ENCODE data around the gene UBE2N. TPM values are rescaled to one million over a fixed set of nuclear protein-coding genes. Genes with fewer than 3 reads are reported as not detected.
"Not testable (repeated sequence)": the region's sequence is repeated elsewhere in the genome, so short reads cannot be mapped to it uniquely, and the experiment has no call there.

The UBE2N gene
- total RNA-seq, 1 experiment from 2014 or later: 177 TPM

DNA sequence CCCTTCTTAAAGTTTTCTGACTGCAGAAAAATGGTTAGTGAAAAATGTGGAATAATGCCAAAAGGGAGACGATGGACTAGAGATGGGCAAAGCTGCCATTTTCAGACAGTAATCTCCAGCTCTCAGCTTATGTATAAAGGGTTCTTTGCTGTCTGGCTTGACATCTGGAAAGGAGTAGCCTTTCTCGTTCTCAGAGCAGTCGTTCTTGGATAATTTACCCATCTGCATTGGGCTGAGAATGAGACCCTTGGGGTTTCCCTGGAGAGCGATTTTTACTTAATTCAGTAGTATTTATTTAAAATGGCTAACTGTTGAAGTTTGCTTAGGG is 62.8 kb downstream of the UBE2N start:
- BruUV-seq (replicated peaks): no TSS peak
- ChIA-PET CTCF (interaction anchor here (0.6 kb wide), 1 partner anchor 175 kb away, joined by 3 read pairs; no protein-coding TSS in a partner anchor), POLR2A (ENCODE audit: low non-redundant PET) (no interaction called here)
- peak overlapping the region; percentile 81 for H3K27ac ChIP-seq (ENCODE audit: low read depth, low read length, poor library complexity, severe bottlenecking)
- no peaks in the 10 kb centered on the region for H3K36me3 ChIP-seq (ENCODE audit: insufficient read depth, low read length, poor library complexity, severe bottlenecking)
- TF ChIP-seq, protein P1, sequence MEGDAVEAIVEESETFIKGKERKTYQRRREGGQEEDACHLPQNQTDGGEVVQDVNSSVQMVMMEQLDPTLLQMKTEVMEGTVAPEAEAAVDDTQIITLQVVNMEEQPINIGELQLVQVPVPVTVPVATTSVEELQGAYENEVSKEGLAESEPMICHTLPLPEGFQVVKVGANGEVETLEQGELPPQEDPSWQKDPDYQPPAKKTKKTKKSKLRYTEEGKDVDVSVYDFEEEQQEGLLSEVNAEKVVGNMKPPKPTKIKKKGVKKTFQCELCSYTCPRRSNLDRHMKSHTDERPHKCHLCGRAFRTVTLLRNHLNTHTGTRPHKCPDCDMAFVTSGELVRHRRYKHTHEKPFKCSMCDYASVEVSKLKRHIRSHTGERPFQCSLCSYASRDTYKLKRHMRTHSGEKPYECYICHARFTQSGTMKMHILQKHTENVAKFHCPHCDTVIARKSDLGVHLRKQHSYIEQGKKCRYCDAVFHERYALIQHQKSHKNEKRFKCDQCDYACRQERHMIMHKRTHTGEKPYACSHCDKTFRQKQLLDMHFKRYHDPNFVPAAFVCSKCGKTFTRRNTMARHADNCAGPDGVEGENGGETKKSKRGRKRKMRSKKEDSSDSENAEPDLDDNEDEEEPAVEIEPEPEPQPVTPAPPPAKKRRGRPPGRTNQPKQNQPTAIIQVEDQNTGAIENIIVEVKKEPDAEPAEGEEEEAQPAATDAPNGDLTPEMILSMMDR (conservative IDR thresholded peaks at IDR 0.05; ENCODE audit: low read depth, low read length): no peak
- TF ChIP-seq EZH2 (IDR thresholded peaks at IDR 0.05; ENCODE audit: borderline replicate concordance, low read depth, low read length, poor library complexity, severe bottlenecking): no peak
- no peaks in the 10 kb centered on the region for H3K27me3 ChIP-seq (replicated peaks; ENCODE audit: insufficient read depth, low read depth, low read length, poor library complexity)
- intact Hi-C loops (cut with micrococcal nuclease; ENCODE audit: unreplicated experiment): loop anchor here (5.0 to 10.0 kb wide), 2 partner anchors 154 to 282 kb away; no protein-coding TSS in a partner anchor
- peak; percentile 47 for DNase-seq (ENCODE audit: low spot score)
- no peaks in the 10 kb centered on the region for H3K9me3 ChIP-seq (ENCODE audit: low read depth, low read length, poor library complexity, severe bottlenecking)
- H3K4me1 ChIP-seq (ENCODE audit: insufficient read depth, low read length, poor library complexity, severe bottlenecking): peaks cover 31% of the 10 kb centered on the region
- peak overlapping the region; percentile 89 for H3K4me3 ChIP-seq (ENCODE audit: low read depth, low read length, poor library complexity, severe bottlenecking)

DNA sequence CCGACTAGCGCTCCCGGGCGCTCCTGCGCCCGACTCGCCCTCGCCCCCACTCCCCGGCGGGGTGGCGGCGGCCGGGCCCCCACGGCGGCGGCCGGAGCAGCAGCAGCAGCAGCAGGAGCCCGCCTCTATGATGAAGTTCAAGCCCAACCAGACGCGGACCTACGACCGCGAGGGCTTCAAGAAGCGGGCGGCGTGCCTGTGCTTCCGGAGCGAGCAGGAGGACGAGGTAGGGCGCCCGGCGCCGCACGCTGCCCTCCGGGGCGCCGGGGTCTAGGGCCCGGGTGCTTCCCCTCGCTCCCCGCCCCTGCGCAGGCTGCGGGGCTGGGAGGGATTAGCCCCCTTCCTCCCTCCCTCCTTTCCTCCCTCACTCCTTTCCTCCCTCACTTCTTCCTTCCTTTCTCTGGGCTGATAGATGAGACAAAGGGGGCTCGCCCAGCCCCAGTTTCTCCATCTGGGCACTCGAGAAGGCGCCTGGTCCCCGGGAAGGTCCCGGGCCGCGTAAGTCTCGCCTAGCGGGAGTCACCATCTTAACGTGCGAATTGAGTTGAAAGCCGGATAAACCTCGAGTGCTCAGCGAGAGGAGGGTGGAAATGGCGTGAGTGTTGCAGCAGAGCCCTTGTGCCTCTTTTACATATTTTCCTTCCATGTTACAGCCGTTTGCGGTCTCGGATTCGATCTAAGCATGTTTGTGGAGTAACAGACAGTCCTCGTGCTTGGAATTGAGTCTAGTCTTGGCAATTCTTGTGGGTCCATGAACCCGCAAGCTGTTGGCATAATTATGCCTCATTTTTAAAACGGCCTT is 63.4 kb downstream of the UBE2N start:
- DNase-seq (ENCODE audit: low spot score): peak; percentile 70
- Histone ChIP-seq H3K4me3 (ENCODE audit: low read depth, low read length, poor library complexity, severe bottlenecking) (peak overlapping the region; percentile 89), H3K27ac (ENCODE audit: low read depth, low read length, poor library complexity, severe bottlenecking) (peak overlapping the region; percentile 81), H3K4me1 (ENCODE audit: insufficient read depth, low read length, poor library complexity, severe bottlenecking) (peaks cover 27% of the 10 kb centered on the region)
- BruUV-seq (replicated peaks); H3K9me3 ChIP-seq (ENCODE audit: low read depth, low read length, poor library complexity, severe bottlenecking); H3K36me3 ChIP-seq (ENCODE audit: insufficient read depth, low read length, poor library complexity, severe bottlenecking); POLR2A ChIA-PET (ENCODE audit: low non-redundant PET); H3K27me3 ChIP-seq (replicated peaks; ENCODE audit: insufficient read depth, low read depth, low read length, poor library complexity); CTCF ChIA-PET: not testable (repeated sequence)
- intact Hi-C loops (cut with micrococcal nuclease; ENCODE audit: unreplicated experiment): loop anchor here (5.0 to 10.0 kb wide), 2 partner anchors 154 to 281 kb away; no protein-coding TSS in a partner anchor

DNA sequence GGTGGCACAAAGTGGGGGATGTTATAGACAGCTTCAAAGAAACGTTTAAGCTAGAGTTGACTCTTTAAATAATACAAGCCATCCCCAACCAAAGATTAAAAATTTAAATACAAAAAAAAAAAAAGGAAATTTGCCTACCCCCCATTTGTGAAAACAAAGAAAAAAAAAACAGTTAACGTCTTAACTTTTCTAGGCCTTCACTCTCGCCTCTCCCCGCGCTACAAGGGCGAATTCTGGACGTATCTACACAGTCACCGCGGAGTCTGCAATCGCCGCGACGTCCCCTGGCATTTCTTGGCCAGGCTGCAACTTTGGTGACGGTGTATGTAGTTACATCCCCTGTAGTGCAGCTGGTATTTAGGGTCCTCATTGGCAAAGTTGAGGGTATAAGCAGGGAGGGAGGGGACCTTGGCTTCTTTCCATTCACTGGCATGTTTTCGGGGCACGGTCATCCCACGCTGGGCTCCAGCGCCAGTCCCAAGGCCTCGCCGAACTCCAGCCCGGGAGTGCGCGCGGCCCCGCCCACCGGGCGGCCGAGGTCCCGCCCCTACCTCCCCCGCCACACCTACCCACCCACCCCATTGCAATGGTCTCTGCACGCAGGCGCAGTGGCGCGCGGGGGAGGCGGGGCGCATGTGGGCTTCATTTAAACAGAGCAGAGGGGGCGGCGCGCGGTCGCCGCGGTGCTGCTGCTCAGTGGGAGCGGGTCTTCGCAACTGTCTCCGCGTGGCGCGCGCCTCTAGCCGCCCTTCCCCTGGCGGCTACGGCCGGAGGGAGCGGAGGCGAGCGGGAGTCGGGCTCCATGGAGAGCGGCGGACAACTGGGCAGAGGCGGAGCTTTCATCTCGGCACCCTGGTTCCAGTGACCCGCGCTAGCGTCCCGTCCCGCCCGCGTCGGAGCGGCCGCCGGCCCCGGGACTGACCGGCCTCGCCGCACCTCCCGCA is 64.2 kb downstream of the UBE2N start, which contains the start of gene NUDT4:
TSS of gene NUDT4 (plus strand) at position 674 of the 944 bp plus-strand sequence. CDS start 398 bp downstream, outside the sequence.
- no peaks in the 10 kb centered on the region for H3K36me3 ChIP-seq (ENCODE audit: insufficient read depth, low read length, poor library complexity, severe bottlenecking)
- CTCF ChIA-PET: no interaction called here
- DNase-seq (ENCODE audit: low spot score): peak; percentile 97
- H3K27ac ChIP-seq (ENCODE audit: low read depth, low read length, poor library complexity, severe bottlenecking): peak within 1 kb of the TSS; percentile 81
- H3K4me1 ChIP-seq (ENCODE audit: insufficient read depth, low read length, poor library complexity, severe bottlenecking): peaks cover 23% of the 10 kb centered on the region
- BruUV-seq (replicated peaks): TSS peak; percentile 86
- H3K4me3 ChIP-seq (ENCODE audit: low read depth, low read length, poor library complexity, severe bottlenecking): peak within 1 kb of the TSS; percentile 89
- POLR2A ChIA-PET (ENCODE audit: low non-redundant PET): no interaction called here
- H3K9me3 ChIP-seq (ENCODE audit: low read depth, low read length, poor library complexity, severe bottlenecking): no peaks in the 10 kb centered on the region
- intact Hi-C loops (cut with micrococcal nuclease; ENCODE audit: unreplicated experiment): loop anchor here (5.0 to 10.0 kb wide), 2 partner anchors 153 to 280 kb away; no protein-coding TSS in a partner anchor
- no peaks in the 10 kb centered on the region for H3K27me3 ChIP-seq (replicated peaks; ENCODE audit: insufficient read depth, low read depth, low read length, poor library complexity)
- TF ChIP-seq EZH2 (IDR thresholded peaks at IDR 0.05; ENCODE audit: borderline replicate concordance, low read depth, low read length, poor library complexity, severe bottlenecking): no peak
- TF ChIP-seq, protein P1 (conservative IDR thresholded peaks at IDR 0.05; ENCODE audit: low read depth, low read length): no peak

All from A673 (cell line).